ENCODE results near the gene FAM3D.
"Not testable (repeated sequence)": the region's sequence is repeated elsewhere in the genome, so short reads cannot be mapped to it uniquely, and the experiment has no call there.

The FAM3D gene

DNA sequence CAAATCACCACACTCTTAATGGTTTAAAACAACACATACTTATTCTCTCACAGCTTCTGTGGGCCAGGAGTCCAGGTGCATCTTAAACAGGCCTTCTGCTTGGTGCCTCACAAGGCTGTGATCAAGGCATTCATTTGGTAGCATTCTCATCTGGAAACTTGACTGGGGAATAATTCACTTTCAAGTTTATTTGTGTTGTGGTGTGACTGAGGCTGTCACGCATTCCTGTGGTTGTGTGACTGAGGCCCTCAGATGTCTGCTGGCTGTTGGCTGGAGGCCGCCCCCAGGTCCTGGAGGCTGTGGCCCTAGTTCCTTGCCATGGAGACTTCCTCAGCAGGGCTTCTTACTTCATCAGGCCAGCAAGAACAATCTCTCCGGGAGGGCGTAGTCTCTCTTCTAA lies 16.9 kb upstream of the FAM3D start:
- peak; percentile 47 for DNase-seq (ENCODE audit: low read depth)
- H3K4me3 ChIP-seq (ENCODE audit: low read depth, low read length): no peak overlapping the region
- TF ChIP-seq, protein P1, sequence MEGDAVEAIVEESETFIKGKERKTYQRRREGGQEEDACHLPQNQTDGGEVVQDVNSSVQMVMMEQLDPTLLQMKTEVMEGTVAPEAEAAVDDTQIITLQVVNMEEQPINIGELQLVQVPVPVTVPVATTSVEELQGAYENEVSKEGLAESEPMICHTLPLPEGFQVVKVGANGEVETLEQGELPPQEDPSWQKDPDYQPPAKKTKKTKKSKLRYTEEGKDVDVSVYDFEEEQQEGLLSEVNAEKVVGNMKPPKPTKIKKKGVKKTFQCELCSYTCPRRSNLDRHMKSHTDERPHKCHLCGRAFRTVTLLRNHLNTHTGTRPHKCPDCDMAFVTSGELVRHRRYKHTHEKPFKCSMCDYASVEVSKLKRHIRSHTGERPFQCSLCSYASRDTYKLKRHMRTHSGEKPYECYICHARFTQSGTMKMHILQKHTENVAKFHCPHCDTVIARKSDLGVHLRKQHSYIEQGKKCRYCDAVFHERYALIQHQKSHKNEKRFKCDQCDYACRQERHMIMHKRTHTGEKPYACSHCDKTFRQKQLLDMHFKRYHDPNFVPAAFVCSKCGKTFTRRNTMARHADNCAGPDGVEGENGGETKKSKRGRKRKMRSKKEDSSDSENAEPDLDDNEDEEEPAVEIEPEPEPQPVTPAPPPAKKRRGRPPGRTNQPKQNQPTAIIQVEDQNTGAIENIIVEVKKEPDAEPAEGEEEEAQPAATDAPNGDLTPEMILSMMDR (IDR thresholded peaks at IDR 0.05; ENCODE audit: low read depth, low read length, missing control alignments): no peak

DNA sequence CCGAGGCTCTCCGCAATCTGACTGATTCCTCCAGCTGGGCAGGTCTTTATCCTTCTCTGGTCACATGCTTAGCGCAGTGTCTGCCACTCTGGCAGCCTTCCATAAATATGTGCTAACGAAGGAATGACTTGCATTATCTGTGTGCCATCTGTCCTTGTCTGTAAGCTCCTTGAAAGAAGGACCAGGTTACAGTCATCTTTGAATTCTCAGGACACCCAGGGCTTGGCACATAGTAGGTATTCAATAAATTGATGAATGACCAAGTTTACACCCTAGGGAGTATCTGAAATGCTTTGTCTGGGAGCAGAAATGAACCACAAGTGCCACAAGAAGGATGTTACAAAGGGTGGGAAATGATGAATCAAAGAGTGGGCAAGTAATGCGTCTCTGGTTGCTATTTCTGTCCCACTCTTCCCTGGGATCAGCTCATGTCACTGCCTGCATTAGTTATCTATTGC lies 16.5 kb upstream of the FAM3D start:
- DNase-seq (ENCODE audit: low read depth): no peak
- no peak overlapping the region for H3K4me3 ChIP-seq (ENCODE audit: low read depth, low read length)
- TF ChIP-seq, protein P1 (IDR thresholded peaks at IDR 0.05; ENCODE audit: low read depth, low read length, missing control alignments): no peak

DNA sequence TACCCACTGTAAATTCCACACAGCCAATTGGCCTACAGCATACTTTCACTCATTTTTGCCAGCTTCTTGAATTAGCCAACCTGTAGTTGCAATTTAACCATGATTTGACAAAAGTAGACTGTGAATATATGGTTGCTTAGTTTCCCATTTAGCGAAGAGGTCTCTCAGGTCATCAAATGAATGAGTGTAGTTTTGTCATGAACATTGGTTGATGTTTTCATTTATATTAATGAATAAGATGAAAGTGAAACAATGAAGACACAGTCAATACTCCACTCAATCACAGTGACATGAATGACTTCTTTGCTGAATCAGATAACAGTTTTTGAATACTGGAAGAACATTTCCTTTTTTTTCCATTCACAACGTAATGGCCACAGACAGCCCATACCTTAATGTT lies 15.3 kb upstream of the FAM3D start:
- TF ChIP-seq, protein P1 (IDR thresholded peaks at IDR 0.05; ENCODE audit: low read depth, low read length, missing control alignments): no peak
- no peak overlapping the region for H3K4me3 ChIP-seq (ENCODE audit: low read depth, low read length)
- no peak for DNase-seq (ENCODE audit: low read depth)

DNA sequence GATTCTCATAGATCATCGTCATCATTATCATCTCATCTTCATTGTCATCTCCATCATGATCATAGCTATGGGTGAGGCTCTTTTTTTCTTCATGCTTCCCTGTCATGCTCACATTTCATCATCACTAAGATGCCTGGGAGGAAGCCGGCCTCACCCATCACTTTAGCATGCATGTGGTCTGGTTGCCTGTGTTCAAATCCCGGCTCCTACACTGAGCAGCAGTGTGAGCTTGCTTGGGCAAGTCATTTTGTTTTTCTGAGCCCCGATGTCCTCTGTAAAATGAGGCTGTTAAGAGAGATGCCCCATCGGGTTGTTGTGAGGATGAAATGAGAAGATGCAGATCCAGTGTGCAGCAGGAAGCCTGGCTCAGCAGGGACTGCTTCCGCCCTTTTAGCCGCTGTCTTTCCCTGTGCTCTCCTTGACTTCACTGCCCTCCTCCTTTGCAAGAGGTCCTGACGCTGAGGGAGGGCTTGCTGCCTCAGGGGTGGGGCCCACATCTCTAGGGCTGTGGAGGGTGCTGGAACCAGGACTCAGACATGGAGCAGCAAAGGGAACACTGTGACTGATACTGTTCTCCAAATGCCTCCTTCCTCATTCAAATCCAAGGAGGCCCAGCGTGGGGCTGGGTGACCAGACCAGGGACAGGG lies 14.4 kb upstream of the FAM3D start:
- no peak for DNase-seq (ENCODE audit: low read depth)
- TF ChIP-seq, protein P1 (IDR thresholded peaks at IDR 0.05; ENCODE audit: low read depth, low read length, missing control alignments): no peak
- H3K4me3 ChIP-seq (ENCODE audit: low read depth, low read length): no peak overlapping the region

DNA sequence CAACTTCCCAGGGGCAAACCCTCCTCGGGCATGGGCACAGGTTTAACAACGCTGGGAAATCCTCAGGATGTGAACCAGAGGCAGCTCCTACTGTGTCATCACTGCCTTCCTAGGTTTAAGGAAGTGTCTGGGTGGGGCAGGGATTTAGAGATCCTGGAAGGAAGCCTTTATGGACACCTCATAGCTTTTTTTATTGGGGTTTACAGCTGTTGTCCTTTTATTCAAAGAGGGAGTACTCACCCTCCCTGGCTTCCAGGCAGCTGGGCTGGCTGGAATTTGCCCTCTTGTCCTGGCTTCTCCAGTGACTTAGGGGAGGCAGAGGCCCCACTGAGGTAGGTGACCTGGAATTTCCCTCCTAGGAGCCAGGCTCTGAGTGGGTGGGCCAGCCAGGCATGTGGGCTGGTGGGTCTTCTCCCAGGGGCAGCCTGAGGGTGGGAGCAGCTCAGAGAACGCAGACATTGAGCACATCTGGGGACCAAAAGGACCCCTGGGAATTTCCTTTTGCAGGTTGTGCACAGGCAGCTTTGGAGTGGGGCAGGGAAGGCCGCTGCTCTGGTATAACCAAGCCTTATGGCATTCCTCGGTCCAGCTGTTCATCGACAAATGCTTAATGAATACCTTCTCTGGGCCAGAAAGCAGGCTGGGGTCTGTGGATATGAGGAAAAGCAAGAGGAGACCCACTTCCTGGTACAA lies 13.5 kb upstream of the FAM3D start:
- TF ChIP-seq, protein P1 (IDR thresholded peaks at IDR 0.05; ENCODE audit: low read depth, low read length, missing control alignments): no peak
- no peak for DNase-seq (ENCODE audit: low read depth)
- H3K4me3 ChIP-seq (ENCODE audit: low read depth, low read length): no peak overlapping the region

DNA sequence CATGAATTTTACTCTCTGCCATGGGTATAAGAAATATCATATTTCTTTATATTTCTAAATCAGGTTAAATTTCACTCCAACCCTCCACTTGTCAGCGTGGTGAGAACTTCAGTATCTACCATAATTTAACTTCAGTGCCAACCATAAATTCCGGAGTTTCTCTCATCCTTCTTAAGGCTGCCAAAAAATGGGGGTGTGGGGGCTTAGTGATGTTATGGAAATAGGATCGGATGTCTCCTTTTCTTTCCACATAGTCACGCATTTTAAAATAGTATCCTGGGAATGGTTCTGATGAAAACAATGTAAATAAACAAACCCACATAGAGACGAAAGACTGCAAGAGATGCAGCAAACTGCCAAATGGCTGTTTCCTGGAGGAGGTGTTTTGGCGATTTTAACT lies 12.9 kb upstream of the FAM3D start:
- DNase-seq (ENCODE audit: low read depth): no peak
- TF ChIP-seq, protein P1 (IDR thresholded peaks at IDR 0.05; ENCODE audit: low read depth, low read length, missing control alignments): no peak
- H3K4me3 ChIP-seq (ENCODE audit: low read depth, low read length): no peak overlapping the region

DNA sequence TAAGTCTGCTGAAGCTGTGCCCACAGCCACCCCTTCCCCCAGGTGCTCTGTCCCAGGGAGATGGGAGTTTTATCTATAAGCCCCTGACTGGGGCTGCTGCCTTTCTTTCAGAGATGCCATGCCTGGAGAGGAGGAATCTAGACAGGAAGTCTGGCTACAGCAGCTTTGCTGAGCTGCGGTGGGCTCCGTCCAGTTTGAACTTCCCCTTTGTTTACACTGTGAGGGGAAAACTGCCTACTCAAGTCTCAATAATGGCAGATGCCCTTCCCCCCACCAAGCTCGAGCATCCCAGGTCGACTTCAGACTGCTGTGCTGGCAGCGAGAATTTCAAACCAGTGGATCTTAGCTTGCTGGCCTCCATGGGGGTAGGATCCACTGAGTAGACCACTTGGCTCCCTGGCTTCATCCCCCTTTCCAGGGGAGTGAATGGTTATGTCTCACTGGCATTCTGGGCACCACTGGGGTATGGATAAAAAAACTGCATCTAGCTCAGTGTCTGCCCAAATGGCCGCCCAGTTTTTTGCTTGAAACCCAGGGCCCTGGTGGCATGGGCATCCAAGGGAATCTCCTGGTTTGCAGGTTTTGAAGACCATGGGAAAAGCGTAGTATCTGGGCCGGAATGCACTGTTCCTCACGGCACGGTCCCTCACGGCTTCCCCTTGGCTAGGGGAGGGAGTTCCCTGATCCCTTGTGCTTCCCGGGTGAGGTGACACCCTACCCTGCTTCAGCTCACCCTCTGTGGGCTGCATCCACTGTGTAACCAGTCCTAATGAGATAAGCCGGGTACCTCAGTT lies 11.8 kb upstream of the FAM3D start:
- H3K4me3 ChIP-seq (ENCODE audit: low read depth, low read length); DNase-seq (ENCODE audit: low read depth): not testable (repeated sequence)

Data from GM12864 (cell line).